H1 (cell line): ENCODE data around the gene GALNTL6. TPM values are rescaled to one million over a fixed set of nuclear protein-coding genes. Genes with fewer than 3 reads are reported as not detected.

Source experiments
- CTBP2 ChIP-seq: IDR thresholded peaks from 2 replicates; pipeline ENCODE4 v1.7.0; 2011; ENCODE audit warnings: borderline replicate concordance, mild to moderate bottlenecking, moderate library complexity, mixed read lengths, low read length; ENCODE audit not compliant: insufficient read depth, insufficient read length
- PHF8 ChIP-seq: fragments of 200-600 bp; sonication (generic); conservative IDR thresholded peaks from 2 replicates; pipeline ENCODE4 v1.7.1; 2012; ENCODE audit warnings: low read depth, mild to moderate bottlenecking, inconsistent platforms, low read length, moderate library complexity
- POLR2AphosphoS5 ChIP-seq: IDR thresholded peaks from 2 replicates; pipeline ENCODE4 v1.6.1; 2011; ENCODE audit warnings: low read depth, low read length
- SAP30 ChIP-seq: fragments of 300-600 bp; sonication (generic); IDR thresholded peaks from 2 replicates; pipeline ENCODE4 v1.7.1; 2012; ENCODE audit warnings: low read length, moderate library complexity, mild to moderate bottlenecking, inconsistent platforms; ENCODE audit not compliant: insufficient read depth, insufficient replicate concordance
- polyA plus RNA-seq, 7 experiments: library from polyadenylated mRNA; depleted of rRNA in 3 of 7; stranded (reverse) in 5 of 7; unstranded in 2 of 7; fragments of >200 nt in 5 of 7; fragments of 200-250 nt in 2 of 7; gene quantifications; 1 replicate in 5 of 7; 2 replicates in 1 of 7; 4 replicates in 1 of 7; pipeline versions ENCODE4 v1.2.1 to v1.2.3, GENCODE V29; 2011 to 2013; ENCODE audit warnings: missing spikeins in 2 of 7, mixed read lengths in 2 of 7
- total RNA-seq: library from RNA; stranded (reverse); fragmentation: NEBNext Ultra II Directional; extraction: Animal tissue kit (Norgen Biotek cat#: 25700); gene quantifications from 2 replicates; pipeline ENCODE4 v1.2.1, GENCODE V29; 2021

The GALNTL6 gene
- total and polyA plus RNA-seq, 2 of the 8 experiments (the other 6 are each of a cell fraction or from before 2014, with no cell fraction given): 0.03 to 0.32 TPM

GRCh38 chr4:173038192-173038896, 1225.1 kb downstream of the GALNTL6 start (continued):
- no peak for TF ChIP-seq PHF8
- TF ChIP-seq SAP30: no peak
- no peak for TF ChIP-seq CTBP2
- TF ChIP-seq POLR2AphosphoS5: no peak
